IMR-90 (cell line): ENCODE results near the gene RBMS3. TPM values are rescaled to one million over a fixed set of nuclear protein-coding genes. Genes with fewer than 3 reads are reported as not detected.

Source experiments
- ATAC-seq: fragments of 200-7000 bp; cut with Tn5 transposase; 2 replicates; pipeline ENCODE4 v1.9.1; 2020; ENCODE audit warnings: low read depth, mild to moderate bottlenecking, moderate library complexity
- BruUV-seq: library from RNA; stranded (reverse); fragments of 400-500 nt; replicated peaks from 2 replicates; lab custom pipeline; 2021; lab: Mats Ljungman, UMichigan
- CTCF ChIA-PET: fragments of 300-600 bp; formaldehyde crosslinking; extraction: SDS; loops from one replicate; lab custom pipeline; 2021; ENCODE audit warnings: antibody characterized with exemption; lab: Yijun Ruan, JAX
- POLR2A ChIA-PET: fragments of 300-600 bp; sonication (Branson Sonifier 250); formaldehyde crosslinking; loops from one replicate; lab custom pipeline; 2022; ENCODE audit warnings: antibody characterized with exemption; ENCODE audit not compliant: unreplicated experiment; lab: Charles Lee
- DNase-seq: peaks from one replicate; pipeline ENCODE4 v3.0.0; 2013
- H2AFZ ChIP-seq: replicated peaks from 2 replicates; pipeline ENCODE3; 2013; ENCODE audit warnings: low read length, mild to moderate bottlenecking; ENCODE audit not compliant: poor library complexity
- H2AK5ac ChIP-seq: 2 replicates; pipeline ENCODE4 v1.6.1; 2013; ENCODE audit warnings: low read depth, low read length, inconsistent platforms
- H2AK9ac ChIP-seq: replicated peaks from 2 replicates; pipeline ENCODE3; 2013; ENCODE audit warnings: mild to moderate bottlenecking, low read depth, low read length, moderate library complexity; ENCODE audit not compliant: poor library complexity
- H2BK120ac ChIP-seq: 2 replicates; pipeline ENCODE4 v1.6.1; 2013; ENCODE audit warnings: low read depth, low read length, inconsistent platforms
- H2BK15ac ChIP-seq: 3 replicates; pipeline ENCODE4 v1.6.1; 2013; ENCODE audit warnings: low read depth, low read length, inconsistent platforms
- H2BK20ac ChIP-seq: 2 replicates; pipeline ENCODE4 v1.6.1; 2013; ENCODE audit warnings: low read depth, mild to moderate bottlenecking, inconsistent platforms, low read length, moderate library complexity
- H2BK5ac ChIP-seq: 2 replicates; pipeline ENCODE4 v1.6.1; 2013; ENCODE audit warnings: mild to moderate bottlenecking, low read depth, low read length, inconsistent platforms; ENCODE audit not compliant: poor library complexity, severe bottlenecking
- H3K14ac ChIP-seq: replicated peaks from 2 replicates; pipeline ENCODE4 v1.6.1; 2013; ENCODE audit warnings: low read depth, low read length, inconsistent platforms
- H3K18ac ChIP-seq: 2 replicates; pipeline ENCODE4 v1.6.1; 2013; ENCODE audit warnings: low read depth, low read length, control low read depth
- H3K23ac ChIP-seq: 2 replicates; pipeline ENCODE4 v1.6.1; 2013; ENCODE audit warnings: low read depth, low read length, inconsistent platforms
- H3K27ac ChIP-seq: 2 replicates; pipeline ENCODE4 v1.5.1; 2013; ENCODE audit warnings: mild to moderate bottlenecking, control low read depth, low read length; ENCODE audit not compliant: insufficient read depth
- H3K27me3 ChIP-seq: 2 replicates; pipeline ENCODE4 v1.6.1; 2013; ENCODE audit warnings: low read length; ENCODE audit not compliant: control insufficient read depth, insufficient read depth
- H3K36me3 ChIP-seq: 2 replicates; pipeline ENCODE4 v1.6.1; 2013; ENCODE audit warnings: low read length, mixed read lengths; ENCODE audit not compliant: control insufficient read depth, insufficient read depth
- H3K4ac ChIP-seq: 2 replicates; pipeline ENCODE4 v1.6.1; 2013; ENCODE audit warnings: low read depth, low read length, inconsistent platforms
- H3K4me1 ChIP-seq: 2 replicates; pipeline ENCODE4 v1.6.1; 2013; ENCODE audit warnings: low read length, mixed read lengths; ENCODE audit not compliant: control insufficient read depth, insufficient read depth
- H3K4me2 ChIP-seq: 2 replicates; pipeline ENCODE4 v1.6.1; 2013; ENCODE audit warnings: low read depth, mild to moderate bottlenecking, control low read depth, low read length, moderate library complexity
- H3K4me3 ChIP-seq: 2 replicates; pipeline ENCODE4 v1.5.1; 2013; ENCODE audit warnings: low read depth, mild to moderate bottlenecking, control low read depth, low read length, moderate library complexity; ENCODE audit not compliant: insufficient read depth
- H3K56ac ChIP-seq: 2 replicates; pipeline ENCODE4 v1.6.1; 2013; ENCODE audit warnings: low read length, inconsistent platforms; ENCODE audit not compliant: insufficient read depth; ENCODE audit errors: extremely low read depth
- H3K79me1 ChIP-seq, 2 experiments: 2 replicates each; pipeline ENCODE4 v1.6.1; 2013; ENCODE audit warnings: low read length in 2 of 2, inconsistent platforms in 1 of 2, low read depth in 1 of 2
- H3K9ac ChIP-seq: 2 replicates; pipeline ENCODE4 v1.6.1; 2013; ENCODE audit warnings: low read depth, low read length, control low read depth
- H3K9me1 ChIP-seq: 2 replicates; pipeline ENCODE4 v1.6.1; 2013; ENCODE audit warnings: low read length, inconsistent platforms; ENCODE audit not compliant: insufficient read depth
- H3K9me3 ChIP-seq: 2 replicates; pipeline ENCODE4 v1.6.1; 2013; ENCODE audit warnings: low read length; ENCODE audit not compliant: control insufficient read depth, insufficient read depth
- H4K20me1 ChIP-seq: 2 replicates; pipeline ENCODE4 v1.6.1; 2013; ENCODE audit warnings: low read length, inconsistent platforms; ENCODE audit not compliant: insufficient read depth
- H4K5ac ChIP-seq: 2 replicates; pipeline ENCODE4 v1.6.1; 2013; ENCODE audit warnings: mild to moderate bottlenecking, low read depth, low read length, control low read depth
- H4K8ac ChIP-seq, 2 experiments: 2 replicates each; pipeline ENCODE4 v1.6.1; 2013; ENCODE audit warnings: low read depth in 2 of 2, low read length in 2 of 2, control low read depth in 1 of 2, inconsistent platforms in 1 of 2
- H4K91ac ChIP-seq: 2 replicates; pipeline ENCODE4 v1.6.1; 2013; ENCODE audit warnings: low read depth, low read length, inconsistent platforms; ENCODE audit not compliant: insufficient read depth
- CEBPB ChIP-seq: IDR thresholded peaks from 2 replicates; pipeline ENCODE4 v1.6.1; 2012; ENCODE audit warnings: low read depth, low read length, improper control_type of control experiment
- CHD1 ChIP-seq: IDR thresholded peaks from 2 replicates; pipeline ENCODE4 v1.6.1; 2012; ENCODE audit warnings: low read depth, low read length, improper control_type of control experiment
- FOS ChIP-seq: fragments of 150-350 bp; IDR thresholded peaks from 2 replicates; pipeline ENCODE4 v1.6.1; 2016; ENCODE audit warnings: low read depth, low read length
- MAFK ChIP-seq: IDR thresholded peaks from 2 replicates; pipeline ENCODE4 v1.6.1; 2012; ENCODE audit warnings: low read depth, low read length, improper control_type of control experiment
- MAZ ChIP-seq: IDR thresholded peaks from 2 replicates; pipeline ENCODE4 v1.6.1; 2012; ENCODE audit warnings: low read depth, mild to moderate bottlenecking, low read length, improper control_type of control experiment, moderate library complexity, borderline replicate concordance
- RCOR1 ChIP-seq: IDR thresholded peaks from 2 replicates; pipeline ENCODE4 v1.6.1; 2012; ENCODE audit warnings: mild to moderate bottlenecking, low read length, improper control_type of control experiment; ENCODE audit not compliant: insufficient replicate concordance
- SMC3 ChIP-seq: fragments of 150-350 bp; IDR thresholded peaks from 2 replicates; pipeline ENCODE4 v1.6.1; 2016; ENCODE audit warnings: low read depth, mild to moderate bottlenecking, antibody characterized with exemption, low read length, moderate library complexity
- WGBS, 2 experiments: methylation state at CpG; one replicate each; pipeline versions ENCODE4 v1.1.5 to v1.1.7; 2013; ENCODE audit warnings: missing lambda C conversion rate in 2 of 2; ENCODE audit not compliant: insufficient read length in 1 of 2; ENCODE audit errors: extremely low coverage in 2 of 2; 5-methylcytosine and 5-hydroxymethylcytosine counted together
- dilution Hi-C: fragments of 300-500 bp; cut with HindIII; formaldehyde crosslinking; loops from one replicate; pipeline ENCODE4 v1.14.3; 2018; ENCODE audit warnings: low sequenced_read_pairs; ENCODE audit not compliant: unreplicated experiment
- in situ Hi-C: fragments of 300-500 bp; cut with MboI; formaldehyde crosslinking; loops from 3 replicates; pipeline ENCODE4 v1.14.3; 2019; ENCODE audit warnings: low sequenced_read_pairs, inconsistent platforms, mixed read lengths
- intact Hi-C: fragments of 100-400 bp; cut with micrococcal nuclease; formaldehyde crosslinking; loops from 2 replicates; pipeline ENCODE4 v1.10.0; 2022
- polyA plus RNA-seq, 3 experiments: library from polyadenylated mRNA; depleted of rRNA; stranded (reverse); fragments of >200 nt; gene quantifications; 2 replicates each; pipeline ENCODE4 v1.2.3, GENCODE V29; 2012; ENCODE audit warnings: low replicate concordance in 1 of 3
- total RNA-seq: library from RNA; depleted of rRNA; stranded (reverse); fragments of >200 nt; gene quantifications from 2 replicates; pipeline ENCODE4 v1.2.3, GENCODE V29; 2012
- TF ChIP-seq, protein P1 (sequence below): fragments of 150-350 bp; IDR thresholded peaks from 2 replicates; pipeline ENCODE4 v1.6.1; 2017; ENCODE audit warnings: mild to moderate bottlenecking, antibody characterized with exemption, low read length, low read depth

The RBMS3 gene
- total and polyA plus RNA-seq, 2 of the 4 experiments (the other 2 are of a cell fraction) = 15.2 to 127 TPM

DNA sequence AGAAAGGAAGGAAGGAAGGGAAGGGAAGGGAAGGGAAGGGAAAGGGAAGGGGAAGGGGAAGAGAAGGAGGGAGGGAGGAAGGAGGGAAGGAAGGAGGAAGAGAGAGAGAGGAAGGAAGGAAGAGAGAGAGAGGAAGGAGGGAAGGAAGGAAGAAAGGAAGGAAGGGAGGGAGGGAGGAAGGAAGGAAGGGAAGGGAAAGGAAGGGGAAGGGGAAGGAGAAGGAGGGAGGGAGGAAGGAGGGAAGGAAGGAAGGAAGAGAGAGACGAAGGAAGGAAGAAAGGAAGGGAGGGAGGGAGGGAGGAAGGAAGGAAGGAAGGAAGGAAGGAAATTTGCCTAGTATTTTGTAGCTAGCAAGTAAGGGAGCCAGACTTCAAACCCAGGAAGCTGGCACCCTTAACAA lies 583.9 kb downstream of the RBMS3 start:
- no peak overlapping the region for H3K56ac ChIP-seq
- H3K4me2 ChIP-seq = no peak overlapping the region
- no peak overlapping the region for H4K91ac ChIP-seq
- H2AK9ac ChIP-seq = no peak overlapping the region
- ATAC-seq (no peak), DNase-seq (no peak)
- H3K4me3 ChIP-seq = no peak overlapping the region
- no peak overlapping the region for H4K8ac ChIP-seq
- in situ Hi-C loops (no loop called here), dilution Hi-C loops (no loop called here), intact Hi-C loops (no loop called here)
- POLR2A ChIA-PET = no interaction called here
- no peaks in the 10 kb centered on the region for H4K20me1 ChIP-seq
- H2BK120ac ChIP-seq = no peak overlapping the region
- no peak overlapping the region for H4K5ac ChIP-seq
- H2BK5ac ChIP-seq = no peak overlapping the region
- no peak overlapping the region for H3K27ac ChIP-seq
- H3K9ac ChIP-seq = no peak overlapping the region
- H3K14ac ChIP-seq = no peak overlapping the region
- no peak overlapping the region for H3K4ac ChIP-seq
- peaks cover 2% of the 10 kb centered on the region; the same call in 1 of the 2 replicates for H3K36me3 ChIP-seq
- CTCF ChIA-PET = no interaction called here
- no peaks in the 10 kb centered on the region for H3K9me3 ChIP-seq
- H3K79me1 ChIP-seq = peaks cover 3 to 5% of the 10 kb centered on the region in 2 experiments; a peak in 1 of 4 replicates
- no peaks in the 10 kb centered on the region for H3K9me1 ChIP-seq
- no peak overlapping the region for H2BK20ac ChIP-seq
- no peak for TF ChIP-seq MAZ
- no peak for TF ChIP-seq RCOR1
- no peak for TF ChIP-seq FOS
- TF ChIP-seq CEBPB = no peak
- TF ChIP-seq CHD1 = no peak
- TF ChIP-seq, protein P1, sequence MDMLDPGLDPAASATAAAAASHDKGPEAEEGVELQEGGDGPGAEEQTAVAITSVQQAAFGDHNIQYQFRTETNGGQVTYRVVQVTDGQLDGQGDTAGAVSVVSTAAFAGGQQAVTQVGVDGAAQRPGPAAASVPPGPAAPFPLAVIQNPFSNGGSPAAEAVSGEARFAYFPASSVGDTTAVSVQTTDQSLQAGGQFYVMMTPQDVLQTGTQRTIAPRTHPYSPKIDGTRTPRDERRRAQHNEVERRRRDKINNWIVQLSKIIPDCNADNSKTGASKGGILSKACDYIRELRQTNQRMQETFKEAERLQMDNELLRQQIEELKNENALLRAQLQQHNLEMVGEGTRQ = no peak
- TF ChIP-seq SMC3 = no peak
- TF ChIP-seq MAFK = no peak
- no peaks in the 10 kb centered on the region for H3K4me1 ChIP-seq
- H3K23ac ChIP-seq = no peak overlapping the region
- no TSS peak for BruUV-seq
- no peak overlapping the region for H2BK15ac ChIP-seq
- no peak overlapping the region for H3K18ac ChIP-seq
- no peaks in the 10 kb centered on the region for H3K27me3 ChIP-seq
- WGBS, 2 experiments = no CpG with 5 or more reads among the region's 1 CpG
- no peak overlapping the region for H2AFZ ChIP-seq
- no peak overlapping the region for H2AK5ac ChIP-seq
